Middle frontal gyrus (tissue), 1 donor: ENCODE measurements around the gene ANKRD31.

Experiments
- DNase-seq: peaks from one replicate; pipeline ENCODE4 v3.0.0-alpha.2; 2015; ENCODE audit warnings: low spot score; ENCODE audit errors: extremely low spot score

ANKRD31 gene

DNA sequence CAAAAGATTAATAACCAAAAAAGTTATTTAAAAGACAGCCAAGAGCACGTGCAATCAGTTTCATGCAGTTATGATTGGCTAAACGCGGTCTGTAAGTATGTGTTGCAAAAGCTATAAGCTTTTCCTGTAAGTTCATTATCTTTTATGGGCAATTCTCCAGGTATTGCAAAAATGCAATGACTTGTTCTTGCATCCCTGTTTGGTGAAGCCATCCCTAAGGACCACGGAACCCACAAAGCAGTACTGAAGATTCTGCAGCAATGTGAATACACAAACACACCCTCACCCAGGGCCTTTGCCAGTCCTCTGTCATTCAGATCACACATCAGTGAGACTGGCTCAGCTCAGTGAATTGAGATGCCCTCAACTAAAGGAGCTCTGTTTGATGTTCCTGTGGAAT lies 195.7 kb downstream of the ANKRD31 start:
- no peak for DNase-seq

DNA sequence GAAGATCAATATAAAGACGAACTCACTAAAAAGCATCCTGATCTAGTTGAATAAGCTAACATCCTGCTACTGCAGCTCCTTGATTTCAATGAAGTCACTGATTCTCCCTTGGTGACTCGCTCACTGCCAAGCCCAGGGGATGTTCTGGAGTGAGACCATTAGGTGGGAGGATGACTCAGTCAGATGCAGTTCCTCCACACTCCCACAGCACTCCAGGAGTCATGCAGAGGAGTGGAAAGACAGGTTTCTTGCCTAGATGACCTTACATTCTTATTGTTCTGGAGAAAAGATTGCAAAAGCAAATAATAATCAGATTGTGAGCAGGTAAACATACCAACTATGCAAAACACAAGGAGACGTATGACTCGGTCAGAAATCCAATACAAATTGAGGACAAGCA lies 199.6 kb downstream of the ANKRD31 start:
- DNase-seq, result no peak

DNA sequence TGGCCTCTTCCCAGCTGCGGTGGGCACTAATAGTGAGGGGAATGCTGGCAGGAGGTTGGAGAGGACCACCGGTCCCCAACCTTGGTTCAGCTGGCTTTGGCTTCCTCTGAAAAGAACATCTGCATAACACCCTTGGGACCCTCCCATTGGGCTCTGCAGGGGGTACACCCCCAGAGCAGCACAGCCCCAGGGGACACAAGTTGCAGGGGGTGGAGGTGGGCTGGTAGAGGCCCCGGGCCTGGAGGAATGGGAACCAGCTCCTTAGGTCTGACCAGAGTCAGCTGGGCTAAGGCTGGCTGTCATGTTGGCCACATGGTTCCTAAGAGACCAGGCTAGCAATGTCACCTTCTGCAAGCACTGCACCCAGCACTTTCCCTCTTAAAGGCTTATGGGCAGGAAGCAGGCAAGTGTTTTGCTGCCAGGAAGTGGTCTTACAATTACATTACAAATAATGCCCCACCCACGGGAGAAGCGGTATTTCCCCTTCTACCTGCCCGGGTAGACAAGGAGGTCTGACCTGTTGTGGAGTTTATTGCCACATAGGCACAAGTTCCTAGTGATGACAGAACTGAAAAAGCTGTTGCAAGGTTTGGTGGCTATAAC lies 202.4 kb downstream of the ANKRD31 start:
- no peak for DNase-seq

DNA sequence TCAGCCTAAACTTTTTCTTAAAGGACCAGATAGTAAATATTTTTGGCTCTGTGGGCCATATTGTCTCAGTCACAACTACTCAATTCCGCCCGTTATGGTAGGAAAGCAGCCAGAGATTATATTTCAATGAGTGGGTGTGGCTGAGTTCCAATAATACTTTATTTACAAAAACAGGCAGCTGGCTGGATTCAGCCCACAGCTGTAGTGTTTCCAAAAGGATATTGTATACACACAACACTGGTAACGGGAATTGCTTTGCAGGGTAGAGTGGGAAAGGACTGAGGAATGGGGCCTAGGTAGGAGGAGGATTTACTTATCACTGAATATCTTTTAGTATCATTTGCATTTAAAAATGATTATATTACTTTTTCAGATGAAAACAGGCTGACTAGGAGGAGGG lies 205.3 kb downstream of the ANKRD31 start:
- no peak for DNase-seq

DNA sequence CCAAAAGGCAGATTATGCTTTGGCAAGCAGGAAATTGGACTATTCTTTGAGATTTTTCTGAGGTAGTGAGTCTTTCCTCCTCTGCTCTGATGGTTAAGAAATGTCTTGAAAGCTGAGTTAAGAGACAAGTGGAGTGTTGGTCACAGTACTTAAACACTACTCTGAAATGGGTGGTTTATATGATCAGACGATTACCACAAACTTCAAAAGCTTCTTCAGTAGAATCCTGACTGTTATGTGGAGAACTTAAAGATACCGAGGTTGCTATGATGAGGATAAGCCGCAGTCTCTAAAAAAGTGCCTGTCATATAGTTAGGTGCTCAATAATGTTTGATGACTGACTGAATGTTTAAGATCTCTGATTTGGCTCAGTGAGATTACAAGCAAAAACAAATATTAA lies 208.6 kb downstream of the ANKRD31 start:
- no peak for DNase-seq

DNA sequence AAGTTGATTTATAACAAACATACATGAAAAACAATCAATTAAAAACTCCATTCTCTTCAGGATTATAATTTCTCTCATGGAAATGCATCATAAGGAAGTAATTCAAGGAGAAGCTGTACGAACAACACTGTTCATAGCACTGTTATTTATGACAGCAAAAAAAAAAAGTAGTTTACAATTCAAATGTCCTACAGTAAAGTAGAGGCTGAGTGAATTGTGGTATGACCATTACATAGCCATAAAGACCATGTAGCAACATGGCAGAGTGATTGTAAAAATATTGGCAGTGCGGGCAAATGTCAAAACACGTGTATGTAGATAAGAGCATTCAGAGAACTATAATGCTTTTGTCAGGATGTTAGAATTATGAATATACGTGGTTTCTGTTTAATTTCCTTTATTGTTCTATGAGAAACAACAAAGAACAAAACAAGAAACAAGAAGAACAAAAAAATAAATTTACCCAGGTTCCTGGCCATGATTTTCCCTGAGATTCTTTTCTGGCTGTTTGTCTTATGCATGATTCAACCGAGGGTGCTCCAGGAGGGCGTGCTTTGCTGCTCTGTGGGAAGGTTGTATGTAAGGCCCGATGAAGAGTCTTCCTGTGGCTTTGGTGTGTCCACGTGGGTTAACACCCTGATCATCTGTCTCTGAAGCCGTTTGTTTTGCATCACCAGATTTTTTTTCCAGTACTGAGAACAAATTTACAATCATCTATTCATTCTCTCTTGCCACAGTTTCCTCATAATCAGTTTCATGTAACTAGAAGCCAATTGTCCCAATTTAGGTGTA lies 213.1 kb downstream of the ANKRD31 start:
- no peak for DNase-seq

DNA sequence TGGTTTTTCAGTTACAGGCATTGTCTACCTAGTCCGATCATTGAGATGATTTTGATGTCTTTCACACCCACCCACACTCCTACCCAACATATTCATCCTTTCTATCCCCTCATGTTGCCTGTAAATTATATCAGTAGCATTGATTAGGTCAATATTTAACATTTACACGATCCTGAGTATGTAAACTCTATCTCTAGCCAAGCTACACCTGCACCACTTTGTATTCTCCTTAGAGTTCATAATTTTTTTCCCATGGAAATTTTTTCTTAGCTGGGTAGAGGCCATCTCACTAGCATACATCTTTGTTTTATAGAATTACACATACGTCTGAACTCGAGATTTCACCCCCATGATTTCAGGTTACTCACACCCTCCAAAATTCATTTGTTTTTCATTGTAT lies 214.9 kb downstream of the ANKRD31 start:
- no peak for DNase-seq

DNA sequence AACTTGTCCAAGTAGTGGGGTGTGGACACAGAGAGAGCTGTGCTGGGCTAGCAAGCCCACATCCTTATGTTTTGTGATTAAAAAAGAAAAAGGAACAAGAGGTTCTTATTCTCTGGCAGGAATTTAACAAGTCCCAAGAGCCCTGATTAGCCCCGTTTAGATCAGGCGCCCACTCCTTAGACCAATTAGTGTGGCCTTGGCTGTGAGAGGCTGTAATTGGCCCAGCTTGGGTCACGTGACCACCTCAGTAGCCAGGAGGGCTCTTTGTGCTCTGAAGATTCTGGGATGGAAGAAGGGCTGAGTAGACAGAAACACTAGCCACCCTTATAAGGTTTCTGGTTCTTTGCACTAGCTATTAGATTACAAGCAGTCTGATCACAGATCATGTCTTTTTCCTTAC lies 215.5 kb downstream of the ANKRD31 start:
- no peak for DNase-seq

DNA sequence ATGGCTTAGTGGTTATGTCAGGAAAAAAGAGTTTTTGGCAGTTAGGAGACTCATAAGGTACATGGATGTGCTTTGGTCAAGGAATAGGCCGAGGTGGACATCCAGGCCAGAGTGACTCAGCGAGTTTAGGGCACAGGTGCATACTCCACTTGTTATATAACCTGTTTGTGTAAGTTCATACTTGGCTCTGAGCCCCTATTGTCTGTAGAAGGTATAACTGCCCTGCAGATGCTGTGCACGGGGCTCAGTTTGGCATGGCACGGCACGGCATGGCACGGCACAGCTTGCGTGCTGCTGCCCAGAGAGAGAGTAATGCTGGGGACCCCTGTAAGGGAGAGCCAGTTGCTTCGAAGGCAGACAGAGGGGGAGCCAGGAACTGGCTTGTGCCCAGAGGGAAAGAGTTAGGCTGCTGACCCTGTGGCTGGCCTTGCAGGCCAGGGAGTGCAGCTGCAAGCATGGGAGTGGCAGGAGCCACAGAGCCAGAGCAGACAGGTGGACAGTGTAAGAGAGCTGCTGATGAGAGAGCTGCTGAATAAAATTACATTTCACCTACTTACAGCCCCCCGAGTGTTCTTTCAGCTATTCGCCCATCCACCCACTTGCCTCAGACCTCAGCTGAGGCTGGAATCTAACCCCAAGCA lies 216.5 kb downstream of the ANKRD31 start:
- no peak for DNase-seq

DNA sequence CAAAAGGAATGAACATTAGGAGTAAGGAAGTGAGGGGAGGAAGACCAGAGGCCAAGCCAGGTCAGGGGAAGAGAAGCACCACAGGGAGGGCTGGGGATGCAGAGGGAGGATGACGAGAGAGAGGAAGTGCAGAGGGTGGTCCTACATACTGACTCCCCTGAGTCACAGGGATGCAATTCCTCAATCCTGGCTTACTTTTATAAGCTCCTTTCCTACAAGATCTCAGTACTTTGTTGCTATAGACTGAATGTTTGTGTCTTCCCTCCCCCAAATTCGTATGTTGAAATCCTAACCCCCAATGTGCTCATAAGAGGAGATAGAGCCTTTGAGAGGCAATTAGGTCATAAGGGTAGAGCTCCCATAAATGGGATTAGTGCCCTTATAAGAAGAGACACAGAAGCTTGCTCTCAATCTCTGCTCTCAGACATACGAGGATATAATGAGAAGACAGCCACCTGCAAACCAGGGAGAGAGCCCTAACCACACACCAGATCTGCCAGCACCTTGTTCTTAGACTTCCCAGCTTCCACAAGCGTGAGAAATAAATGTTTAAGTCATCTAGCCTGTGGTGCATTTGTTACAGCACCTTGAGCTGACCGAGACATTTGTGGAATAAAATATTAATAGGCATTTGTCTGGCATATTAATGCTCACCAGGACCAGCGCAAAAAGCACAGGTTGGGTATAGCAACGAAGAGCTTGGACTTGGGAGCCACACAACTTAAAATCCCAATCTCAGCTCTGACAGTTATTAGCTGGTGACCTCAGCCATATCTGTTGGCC lies 217.7 kb downstream of the ANKRD31 start:
- no peak for DNase-seq
